Amniotic epithelial cell (primary cell): ENCODE results near the gene PTPRK.
"Not testable (repeated sequence)": the region's sequence is repeated elsewhere in the genome, so short reads cannot be mapped to it uniquely, and the experiment has no call there.

Experiments
- DNase-seq: peaks from one replicate; pipeline ENCODE4 v3.0.0-alpha.2; 2010; ENCODE audit warnings: low read depth

Gene PTPRK

DNA sequence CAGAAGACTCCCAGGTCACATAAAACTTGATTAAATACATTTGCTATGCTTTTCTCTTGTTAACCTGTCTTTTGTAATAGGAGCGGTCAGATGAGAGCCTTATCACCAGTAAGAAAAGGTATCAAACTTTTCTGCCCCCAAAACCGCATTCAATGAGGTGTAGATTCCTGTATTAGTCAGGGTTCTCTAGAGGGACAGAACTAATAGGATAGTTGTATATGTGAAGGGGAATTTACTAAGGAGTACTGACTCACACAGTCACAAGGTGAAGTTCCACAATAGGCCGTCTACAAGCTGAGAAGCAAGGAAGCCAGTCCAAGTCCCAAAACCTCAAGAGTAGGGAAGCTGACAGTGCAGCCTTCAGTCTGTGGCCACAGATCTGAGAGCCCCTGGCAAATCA lies 32.7 kb downstream of the PTPRK start:
- DNase-seq, result peak; percentile 56

GRCh38 chr6:128487055-128487454 lies 33.3 kb downstream of the PTPRK start:
- DNase-seq, result no peak

DNA sequence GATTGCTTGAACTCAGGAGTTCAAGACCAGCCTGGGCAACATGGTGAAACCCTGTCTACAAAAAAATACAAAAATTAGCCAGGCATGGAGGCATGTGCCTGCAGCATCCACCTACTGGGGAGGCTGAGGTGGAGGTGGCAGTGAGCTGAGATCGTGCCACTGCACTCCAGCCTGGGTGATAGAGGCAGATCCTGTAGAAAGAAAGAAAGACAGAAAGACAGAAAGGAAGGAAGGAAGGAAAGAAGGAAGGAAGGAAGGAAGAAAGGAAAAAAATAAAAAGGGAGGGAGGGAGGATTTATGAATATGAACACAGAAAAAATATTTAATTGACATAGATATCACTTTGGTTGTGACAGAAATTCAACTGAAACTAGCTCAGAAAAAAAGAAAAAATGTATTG lies 33.8 kb downstream of the PTPRK start:
- not testable (repeated sequence) for DNase-seq

DNA sequence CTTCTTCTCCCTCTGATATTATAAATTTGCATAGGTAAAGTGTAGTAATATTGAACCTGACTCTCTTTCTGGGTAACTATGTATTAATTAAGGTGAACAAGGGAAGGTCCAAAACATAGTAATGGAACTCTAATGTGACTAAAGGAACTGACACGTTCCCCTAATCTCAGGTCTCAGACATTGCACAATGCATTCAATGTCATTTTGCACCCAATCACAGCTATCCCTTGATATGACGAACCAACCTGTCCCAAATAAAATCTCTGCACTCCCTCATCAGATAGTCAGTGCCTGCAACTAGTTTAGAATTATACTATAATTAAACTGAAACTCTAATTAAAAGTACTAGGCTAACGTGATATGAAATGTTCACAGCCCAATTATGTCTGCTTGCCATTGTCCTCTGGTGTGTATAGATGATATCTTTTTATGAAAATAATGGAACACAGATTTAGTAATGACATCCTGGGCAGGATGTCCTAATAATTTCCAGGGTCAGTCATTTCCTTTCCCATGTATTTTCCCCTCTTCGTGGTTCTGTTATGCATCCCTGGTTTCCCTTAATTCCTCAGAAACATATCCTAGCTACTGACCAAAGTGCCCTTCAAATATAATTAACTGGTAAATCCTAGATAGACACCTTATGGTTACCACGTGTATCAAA lies 36.8 kb downstream of the PTPRK start:
- no peak for DNase-seq

- no peak for DNase-seq
Measured at GRCh38 chr6:128482642-128483041, 37.8 kb downstream of the PTPRK start.

GRCh38 chr6:128479991-128480390 lies 40.4 kb downstream of the PTPRK start:
- no peak for DNase-seq

- DNase-seq, result no peak
Measured at GRCh38 chr6:128479048-128479666, 41.2 kb downstream of the PTPRK start.

DNA sequence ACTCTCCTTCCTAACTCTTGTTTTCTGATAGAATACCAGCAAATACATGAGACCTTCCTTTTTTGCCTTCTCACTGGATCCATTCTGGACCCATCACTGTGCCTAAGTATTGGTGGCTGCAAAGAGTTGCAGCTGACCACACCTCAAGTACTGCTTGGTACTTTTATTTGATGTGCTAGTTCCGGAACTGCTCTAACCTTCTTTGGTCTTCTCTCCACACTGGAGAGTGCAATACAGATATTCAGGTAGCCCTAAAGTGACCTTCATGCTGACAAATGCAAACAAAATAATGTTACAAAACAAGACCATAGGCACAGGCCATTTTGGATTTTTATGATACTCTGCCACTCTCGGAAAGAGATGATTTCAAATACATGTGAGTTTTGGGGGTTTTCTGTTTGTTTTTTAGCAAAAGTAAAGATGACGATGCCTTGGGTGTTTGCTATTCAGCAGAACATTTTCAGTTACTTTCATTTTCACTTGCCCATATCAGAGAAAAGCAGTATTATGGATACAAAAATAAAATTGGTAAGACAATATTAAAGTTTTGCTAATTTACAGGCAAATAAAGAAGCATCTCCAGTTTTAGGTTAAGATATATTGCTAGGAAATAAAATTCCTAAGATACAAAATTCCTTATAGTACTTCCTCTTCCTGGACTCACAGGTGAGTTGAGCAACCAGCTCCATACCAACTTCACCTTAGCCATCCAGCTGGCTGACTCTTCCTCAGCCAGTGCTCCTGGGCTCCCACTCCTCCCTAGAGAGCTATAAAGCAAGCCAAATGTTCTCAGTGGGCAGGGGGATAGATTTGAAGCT lies 42.0 kb downstream of the PTPRK start:
- no peak for DNase-seq

- no peak for DNase-seq
Measured at GRCh38 chr6:128474933-128475332, 45.5 kb downstream of the PTPRK start.

- no peak for DNase-seq
Measured at GRCh38 chr6:128474481-128474880, 45.9 kb downstream of the PTPRK start.

- DNase-seq, result no peak
Measured at GRCh38 chr6:128471907-128472306, 48.5 kb downstream of the PTPRK start.

- DNase-seq, result no peak
Measured at GRCh38 chr6:128465368-128466343, 54.7 kb downstream of the PTPRK start.

- peak; percentile 11 for DNase-seq
Measured at GRCh38 chr6:128464790-128465189, 55.6 kb downstream of the PTPRK start.

GRCh38 chr6:128463942-128464341 lies 56.5 kb downstream of the PTPRK start:
- DNase-seq, result peak; percentile 76

DNA sequence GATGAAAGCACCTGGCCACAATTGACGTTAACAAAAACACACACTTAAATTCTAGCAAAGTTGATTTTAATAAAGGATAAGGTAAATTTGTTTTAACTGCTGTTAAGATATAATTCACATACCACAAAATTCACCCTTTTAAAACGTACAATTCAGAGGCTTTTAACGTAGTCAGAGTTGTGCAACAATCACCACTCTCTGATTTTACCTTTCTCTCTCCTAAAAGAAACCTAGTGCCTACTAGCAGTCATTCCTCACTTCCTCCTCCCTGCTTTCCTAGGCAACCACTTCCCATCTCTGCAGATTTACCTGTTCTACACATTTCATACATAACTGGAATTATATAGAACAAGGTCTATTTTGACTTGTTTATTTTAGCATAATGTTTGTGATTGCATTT lies 58.9 kb downstream of the PTPRK start:
- no peak for DNase-seq

GRCh38 chr6:128456510-128457230 lies 63.7 kb downstream of the PTPRK start:
- DNase-seq, result no peak

DNA sequence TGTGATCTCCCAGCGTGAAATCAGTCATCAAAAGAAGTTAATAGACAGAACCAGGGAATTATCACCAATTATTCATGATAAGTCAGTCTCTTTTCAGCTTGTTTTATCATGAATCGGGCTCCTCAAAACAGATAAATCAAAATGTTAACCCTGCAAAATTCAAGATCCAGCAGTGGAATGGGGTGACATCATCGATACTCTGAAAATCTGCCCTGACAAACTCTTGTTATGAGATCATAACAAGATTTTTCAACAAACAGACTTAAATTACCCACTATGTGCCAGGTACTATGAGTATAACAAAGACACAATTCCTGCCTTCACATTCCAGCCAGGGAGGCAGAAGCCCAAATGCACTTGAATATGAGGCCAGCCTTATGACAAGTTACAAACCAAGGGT lies 64.4 kb downstream of the PTPRK start:
- DNase-seq, result peak; percentile 11

GRCh38 chr6:128452713-128453112 lies 67.7 kb downstream of the PTPRK start:
- DNase-seq, result no peak

DNA sequence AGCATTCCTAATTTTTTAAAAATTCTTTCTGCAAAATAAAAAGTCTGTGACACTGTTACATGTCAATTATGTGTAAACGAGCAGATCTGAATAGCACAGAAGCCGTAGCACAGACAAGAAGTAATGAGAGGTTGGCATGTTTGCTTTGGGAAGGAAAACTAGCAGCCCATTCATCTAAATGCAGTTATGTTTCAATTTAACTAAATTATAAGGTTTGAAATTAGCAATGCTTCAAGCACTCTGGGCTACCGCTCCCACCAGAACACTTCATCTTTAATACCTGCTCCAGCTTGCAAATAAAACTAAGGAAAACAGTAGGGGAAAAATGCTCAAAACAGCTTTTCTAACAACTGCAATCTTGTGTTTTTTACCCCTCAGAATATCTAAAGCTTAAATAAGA lies 73.9 kb downstream of the PTPRK start:
- DNase-seq, result no peak

DNA sequence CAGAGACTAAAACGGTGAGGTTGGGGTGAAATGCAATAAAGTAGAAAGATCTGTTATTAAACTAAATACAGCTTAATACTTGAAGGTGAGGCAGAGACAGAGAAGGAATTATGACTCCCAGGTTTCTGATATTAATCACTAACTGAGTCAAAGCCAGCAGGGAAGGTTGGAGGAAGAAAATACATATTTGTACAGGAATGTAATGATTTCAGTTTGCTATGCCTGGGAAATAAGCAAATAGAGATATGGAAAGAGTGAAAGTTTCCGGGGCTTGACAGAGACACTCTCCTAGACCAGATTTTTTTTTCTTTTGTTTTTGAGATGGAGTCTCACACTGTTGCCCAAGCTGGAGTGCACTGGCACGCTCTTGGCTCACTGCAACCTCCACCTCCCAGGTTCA lies 76.8 kb downstream of the PTPRK start:
- peak; percentile 69 for DNase-seq

DNA sequence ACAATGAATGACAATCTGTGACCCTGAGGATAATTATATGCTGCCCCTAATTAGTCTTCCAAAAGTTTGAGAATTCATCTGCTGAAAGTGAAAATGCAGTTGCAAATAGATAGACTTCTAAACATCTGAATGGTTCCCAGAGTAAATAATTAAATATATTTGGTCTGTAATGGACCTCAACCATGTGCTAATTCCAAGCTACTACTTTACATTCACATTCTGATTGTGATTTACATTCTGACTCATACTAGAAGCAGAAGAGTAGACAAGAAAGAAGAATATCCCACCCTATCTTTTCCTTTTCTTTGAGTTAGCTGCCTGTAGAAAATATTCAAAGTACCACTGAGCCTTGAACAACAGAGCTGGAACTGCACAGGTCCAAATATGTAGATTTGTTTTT lies 80.8 kb downstream of the PTPRK start:
- DNase-seq, result no peak
